ENCODE results near the gene TEX9. TPM values are rescaled to one million over a fixed set of nuclear protein-coding genes. Genes with fewer than 3 reads are reported as not detected.
A peak's percentile ranks its signal among the peaks of the same experiment; 100 is the strongest.
"Not testable (repeated sequence)": the region's sequence is repeated elsewhere in the genome, so short reads cannot be mapped to it uniquely, and the experiment has no call there.

Gene TEX9
- total RNA-seq, 1 donor from 2014 or later = 9.2 TPM

DNA sequence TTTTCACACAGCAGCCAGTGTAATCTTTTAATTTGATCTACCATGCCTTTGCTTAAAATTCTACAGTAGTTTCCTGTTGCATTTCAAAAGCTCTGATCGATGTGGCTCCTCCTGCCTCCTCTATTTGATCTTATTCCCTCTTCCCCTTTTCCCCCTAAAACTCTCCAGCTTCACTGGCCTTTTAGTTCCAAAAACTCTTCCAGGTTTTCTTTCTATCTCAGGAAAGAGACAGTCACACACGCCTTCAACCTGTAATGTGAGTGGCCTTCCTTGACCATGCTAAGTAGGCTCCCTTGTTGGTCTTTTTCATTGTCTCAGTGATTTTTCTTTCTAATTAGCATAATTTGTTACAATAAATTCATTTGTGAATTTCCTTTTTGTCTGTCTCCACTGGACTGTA lies 985 bp downstream of the TEX9 start:
- no peak for ATAC-seq

DNA sequence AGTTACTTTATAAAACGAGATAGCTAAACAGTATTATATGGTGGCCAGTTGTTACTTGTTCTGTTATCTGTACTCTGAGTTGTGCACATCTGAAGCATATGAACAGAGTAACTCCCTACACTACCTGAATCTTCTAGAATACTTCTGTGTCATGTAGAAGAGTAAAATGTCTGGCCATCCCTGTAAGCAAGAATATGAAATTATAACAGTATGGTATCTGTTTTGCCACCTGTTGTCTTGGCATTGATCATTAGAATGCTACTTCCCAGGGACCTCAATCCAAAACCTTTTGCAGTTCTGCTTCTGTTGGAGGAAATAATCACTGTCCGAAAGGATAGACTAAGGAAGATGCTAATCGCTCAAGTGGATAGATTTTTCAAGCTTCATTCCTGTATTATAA lies 1.9 kb downstream of the TEX9 start:
- ATAC-seq = no peak

DNA sequence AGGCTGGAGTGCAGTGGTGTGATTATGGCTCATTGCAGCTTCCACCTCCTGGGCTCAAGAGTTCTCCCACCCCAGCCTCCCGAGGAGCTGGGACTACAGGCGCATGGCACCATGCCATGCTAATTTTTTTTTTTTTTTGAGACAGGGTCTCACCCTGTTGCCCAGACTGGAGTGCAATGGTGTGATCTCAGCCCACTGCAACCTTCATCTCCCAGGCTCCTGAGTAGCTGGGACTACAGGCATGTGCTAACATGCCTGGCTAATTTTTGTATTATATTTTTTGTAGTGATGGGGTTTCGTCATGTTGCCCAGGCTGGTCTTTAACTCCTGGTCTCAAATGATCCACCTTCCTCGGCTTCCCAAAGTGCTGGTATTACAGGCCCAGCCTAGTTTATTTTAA lies 4.0 kb downstream of the TEX9 start:
- ATAC-seq = no peak

DNA sequence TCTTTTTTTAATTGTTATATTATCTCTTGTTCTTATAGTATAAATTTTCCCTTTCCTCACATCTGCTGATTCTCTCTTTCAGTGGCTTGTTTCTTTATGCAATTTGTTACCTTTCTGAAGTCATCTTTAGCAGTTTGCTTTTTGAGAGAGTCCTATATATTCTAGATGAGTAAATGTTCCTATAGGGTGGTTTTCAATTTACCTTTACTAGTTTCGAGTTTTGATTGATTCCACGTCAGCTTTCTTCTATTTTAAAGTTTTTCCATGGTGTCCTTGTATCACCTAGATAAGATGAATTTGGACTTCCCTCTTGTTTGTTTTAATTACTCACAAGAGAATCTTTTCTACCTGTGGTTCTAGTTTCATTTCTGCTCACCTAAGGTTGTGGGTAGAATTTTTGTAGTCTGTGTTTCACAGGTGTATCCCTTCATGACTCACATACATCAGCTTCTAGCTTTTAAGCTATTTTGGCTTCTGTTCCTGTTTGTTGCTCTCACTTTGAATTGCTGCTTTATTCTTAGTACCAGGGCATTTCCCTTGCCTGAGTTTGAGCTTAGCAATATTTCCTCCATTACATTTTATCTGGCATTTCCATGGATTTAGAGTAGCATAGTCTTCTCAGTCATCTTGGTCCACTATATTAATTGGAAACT lies 6.4 kb downstream of the TEX9 start:
- ATAC-seq = peak; percentile 78

DNA sequence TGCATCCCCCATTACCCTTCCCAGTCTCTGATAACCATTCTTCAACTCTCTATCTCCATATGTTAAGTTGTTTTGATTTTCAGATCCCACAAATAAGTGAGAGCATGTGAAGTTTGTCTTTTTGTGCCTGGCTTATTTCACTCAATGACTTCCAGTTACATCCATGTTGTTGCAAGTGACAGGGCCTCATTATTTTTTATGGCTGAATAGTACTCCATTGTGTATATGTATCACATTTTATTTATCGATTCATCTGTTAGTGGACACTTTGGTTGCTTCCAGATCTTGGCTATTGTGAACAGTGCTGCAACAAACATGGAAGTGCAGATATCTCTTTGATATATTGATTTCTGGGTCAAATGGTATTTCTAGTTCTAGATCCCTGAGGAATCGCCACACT lies 9.5 kb downstream of the TEX9 start:
- ATAC-seq = not testable (repeated sequence)

DNA sequence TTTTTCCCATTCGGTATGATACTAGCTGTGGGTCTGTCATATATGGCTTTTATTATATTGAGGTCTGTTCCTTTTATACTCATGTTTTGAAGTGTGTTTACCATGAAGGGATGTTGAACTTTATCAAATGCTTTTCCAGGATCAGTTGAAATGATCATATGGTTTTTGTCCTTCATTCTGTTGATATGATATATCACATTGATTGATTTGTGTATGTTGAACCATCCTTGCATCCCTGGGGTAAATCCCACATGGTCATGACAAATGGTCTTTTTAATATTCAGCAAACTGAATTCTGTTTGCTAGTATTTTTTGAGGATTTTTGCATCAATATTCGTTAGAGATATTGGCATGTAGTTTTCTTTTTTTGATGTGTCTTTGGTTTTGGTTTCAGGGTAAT lies 12.6 kb downstream of the TEX9 start:
- not testable (repeated sequence) for ATAC-seq

DNA sequence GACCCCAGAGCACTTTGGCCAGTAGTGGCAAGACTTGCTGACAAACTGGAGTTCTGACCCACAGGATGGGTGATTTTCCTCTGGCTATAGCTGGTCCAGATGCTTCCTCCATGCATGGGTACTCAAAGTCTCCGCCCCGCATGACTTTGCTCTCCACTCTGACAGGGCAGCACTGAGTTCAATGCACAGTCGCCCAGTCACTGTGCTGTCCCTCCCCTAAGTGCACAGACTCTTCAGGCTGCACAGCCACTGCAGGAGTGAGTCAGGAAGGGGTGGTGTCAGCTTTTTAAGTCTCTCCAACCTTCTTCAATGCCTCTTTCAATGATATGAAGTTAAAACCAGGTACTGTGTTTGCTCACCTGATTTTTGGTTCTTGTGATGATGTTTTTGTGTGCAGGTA lies 17.8 kb downstream of the TEX9 start:
- ATAC-seq = peak; percentile 91

DNA sequence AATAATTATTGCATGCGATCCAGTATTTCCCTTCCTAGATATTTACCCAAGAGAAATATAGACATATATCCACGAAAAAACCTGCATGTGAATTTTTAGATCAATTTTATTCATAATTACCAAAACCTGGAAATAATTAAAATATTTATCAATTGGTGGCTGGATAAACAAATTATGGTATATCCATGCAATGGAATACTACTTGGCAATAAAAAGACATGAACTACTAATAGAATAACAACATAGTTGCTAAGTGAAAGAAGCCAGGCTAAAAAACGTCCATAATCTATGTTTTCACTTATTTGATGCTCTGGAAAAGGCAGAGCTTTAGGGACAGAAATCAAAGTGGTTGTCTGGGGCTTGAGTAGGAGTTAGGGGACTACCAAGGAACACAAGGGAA lies 20.7 kb downstream of the TEX9 start:
- ATAC-seq = no peak

DNA sequence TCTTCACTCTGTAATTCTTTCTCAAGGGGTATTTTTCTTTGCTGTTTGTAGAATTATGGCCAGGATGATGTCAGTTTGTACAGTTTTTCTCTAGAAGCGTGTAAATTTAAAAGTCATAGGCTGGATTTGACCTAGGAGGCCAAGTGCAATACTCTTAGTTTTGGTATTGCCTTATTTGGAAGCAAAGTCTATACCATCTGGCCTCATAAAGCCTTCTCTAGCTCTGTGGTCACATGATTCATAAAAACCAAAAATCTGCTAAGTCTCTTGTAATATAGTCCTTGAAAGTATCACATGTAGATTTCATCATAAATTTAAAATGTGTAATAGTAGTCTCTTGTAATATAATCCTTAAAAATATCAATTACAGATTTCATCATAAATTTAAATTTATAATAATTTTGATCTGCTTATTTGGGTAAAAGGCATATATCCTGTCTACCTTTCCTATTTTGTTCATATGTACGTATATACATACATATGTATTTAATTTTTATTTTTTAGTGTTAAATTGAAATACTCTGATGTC lies 25.6 kb downstream of the TEX9 start:
- ATAC-seq = no peak

DNA sequence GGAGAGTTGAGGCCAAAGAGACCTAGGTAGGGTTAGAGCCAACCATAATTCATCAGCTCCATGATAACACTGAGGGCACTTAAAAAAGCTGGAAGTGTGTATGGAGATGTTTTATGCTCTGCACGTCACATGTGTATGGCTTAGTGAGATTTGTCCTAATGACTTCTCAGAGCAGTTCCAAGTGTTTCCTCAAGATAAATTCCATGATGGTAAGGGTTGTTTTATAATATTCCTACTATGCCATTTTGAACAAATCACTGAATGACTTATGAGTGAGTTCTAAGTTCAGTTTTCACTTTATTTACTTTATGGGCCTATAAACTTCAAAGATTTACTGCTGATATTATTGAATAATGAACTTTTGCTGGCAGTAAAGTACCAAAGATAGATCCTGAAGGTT lies 28.1 kb downstream of the TEX9 start:
- ATAC-seq = no peak

DNA sequence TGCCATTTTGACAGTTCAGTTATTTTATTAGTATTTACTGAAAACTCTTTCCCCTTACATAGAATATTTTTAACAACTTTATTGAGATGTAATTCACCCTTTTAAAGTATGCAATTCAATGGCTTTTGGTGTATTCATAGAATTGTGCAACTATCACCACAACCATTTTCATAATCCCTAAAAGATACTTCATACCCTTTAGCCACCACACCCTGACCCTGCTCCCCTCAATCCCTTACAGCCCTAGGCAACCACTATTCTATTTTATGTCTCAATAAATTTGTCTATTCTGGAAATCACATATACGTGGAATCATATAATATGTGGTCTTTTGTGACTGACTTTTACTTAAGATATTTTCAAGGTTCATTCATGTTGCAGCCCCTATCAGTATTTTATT lies 29.7 kb downstream of the TEX9 start:
- no peak for ATAC-seq

DNA sequence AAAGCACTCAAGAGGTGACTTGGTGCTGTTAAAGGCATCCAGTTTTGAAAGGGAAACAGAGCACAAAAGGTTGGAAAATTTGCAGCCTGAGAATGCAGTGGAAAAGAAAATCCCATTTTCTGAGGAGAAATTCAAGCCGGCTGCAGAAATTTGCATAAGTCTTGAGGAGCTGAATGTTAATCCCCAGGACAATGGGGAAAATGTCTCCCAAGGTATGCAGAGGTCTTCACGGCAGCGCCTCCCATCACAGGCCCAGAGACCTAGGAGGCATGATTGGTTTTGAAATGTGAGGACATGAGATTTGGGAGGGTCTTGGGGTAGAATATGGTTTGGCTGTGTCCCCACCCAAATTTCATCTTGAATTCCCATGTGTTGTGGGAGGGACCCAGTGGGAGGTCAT lies 32.1 kb downstream of the TEX9 start:
- ATAC-seq = not testable (repeated sequence)

DNA sequence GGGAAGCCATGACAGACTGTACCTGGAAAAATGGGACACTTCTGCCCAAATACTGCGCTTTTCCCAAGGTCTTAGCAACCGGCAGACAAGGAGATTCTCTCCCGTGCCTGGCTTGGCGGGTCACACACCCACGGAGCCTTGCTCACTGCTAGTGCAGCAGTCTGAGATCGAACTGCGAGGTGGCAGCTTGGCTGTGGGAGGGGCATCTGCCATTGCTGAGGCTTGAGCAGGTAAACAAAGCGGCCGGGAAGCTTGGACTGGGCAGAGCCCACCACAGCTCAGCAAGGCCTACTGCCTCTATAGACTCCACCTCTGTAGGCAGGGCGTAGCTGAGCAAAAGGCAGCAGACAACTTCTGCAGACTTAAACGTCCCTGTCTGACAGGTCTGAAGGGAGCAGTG lies 34.0 kb downstream of the TEX9 start:
- ATAC-seq = not testable (repeated sequence)

DNA sequence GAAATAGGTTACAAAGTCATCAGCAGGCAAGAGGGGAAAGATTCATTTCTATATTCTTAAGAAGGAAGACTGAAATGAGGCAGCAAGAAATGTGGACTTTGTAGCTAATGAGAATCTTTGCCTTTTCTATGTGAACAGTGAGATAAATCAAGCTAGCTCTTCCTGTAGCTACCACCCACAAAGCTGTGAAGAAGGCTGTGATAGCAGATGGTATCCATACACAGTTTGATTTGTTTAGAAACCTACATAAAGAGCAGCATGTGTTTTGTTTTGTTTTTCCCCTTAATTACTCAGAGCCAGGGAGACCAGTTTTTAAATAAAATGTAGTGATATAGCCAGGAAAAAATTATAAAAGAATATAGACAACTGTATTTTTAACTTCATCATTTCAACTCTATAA lies 45.5 kb downstream of the TEX9 start:
- no peak for ATAC-seq

DNA sequence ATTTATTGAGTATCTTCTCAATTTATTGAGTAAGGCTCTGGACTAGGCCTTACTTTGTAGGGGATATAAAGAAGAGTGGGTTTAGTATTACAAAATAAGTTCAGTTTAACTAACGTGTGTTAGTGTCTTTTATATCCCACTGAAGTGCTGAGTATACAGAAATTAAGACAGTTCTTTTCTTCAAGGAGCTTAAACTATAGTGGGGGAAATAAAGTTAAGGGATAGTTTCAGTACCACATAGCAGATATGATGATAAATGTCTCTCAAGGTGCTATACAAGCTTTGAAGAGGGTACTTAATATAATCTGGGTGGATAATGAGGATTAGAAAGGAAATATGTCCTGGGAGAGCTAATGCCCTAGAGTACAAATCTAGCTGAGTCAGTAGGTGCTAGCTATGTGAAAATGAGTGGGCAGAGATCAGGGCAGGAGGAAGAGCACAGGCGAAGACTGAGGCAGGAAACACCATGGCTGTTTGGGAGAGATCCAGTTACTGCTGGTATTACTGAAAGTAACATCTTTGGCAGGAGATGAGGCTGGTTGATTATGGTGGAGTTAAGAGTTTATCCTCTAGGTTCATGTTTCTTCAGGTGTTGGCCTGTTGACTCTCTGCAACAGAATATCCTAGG lies 46.0 kb downstream of the TEX9 start:
- ATAC-seq = peak; percentile 28

DNA sequence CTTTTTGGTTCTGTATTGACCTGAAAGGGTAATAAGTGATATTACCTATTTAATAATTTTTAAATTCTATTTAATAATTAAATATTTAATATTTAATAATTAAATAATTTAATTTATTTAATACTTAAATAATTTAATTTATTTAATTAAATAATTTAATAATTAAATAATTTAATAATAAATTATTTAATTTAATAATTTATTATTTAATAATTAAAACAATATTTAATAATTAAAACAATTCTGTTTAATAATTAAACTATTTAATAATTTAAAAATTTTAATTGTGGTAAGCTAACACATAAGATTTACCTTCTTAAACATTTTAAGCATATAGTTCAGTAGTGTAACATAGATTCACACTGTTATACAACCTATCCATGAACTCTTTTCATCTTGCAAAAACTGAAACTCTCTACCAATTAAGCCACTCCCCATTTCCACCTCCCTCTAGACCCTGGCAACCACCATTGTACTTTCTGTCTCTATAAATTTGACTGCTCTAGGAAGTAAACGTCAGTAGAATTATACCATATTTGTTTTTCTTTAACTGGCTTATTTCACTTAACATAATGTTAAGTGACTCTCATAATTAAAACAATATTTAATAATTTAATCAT lies 48.0 kb downstream of the TEX9 start:
- not testable (repeated sequence) for ATAC-seq

DNA sequence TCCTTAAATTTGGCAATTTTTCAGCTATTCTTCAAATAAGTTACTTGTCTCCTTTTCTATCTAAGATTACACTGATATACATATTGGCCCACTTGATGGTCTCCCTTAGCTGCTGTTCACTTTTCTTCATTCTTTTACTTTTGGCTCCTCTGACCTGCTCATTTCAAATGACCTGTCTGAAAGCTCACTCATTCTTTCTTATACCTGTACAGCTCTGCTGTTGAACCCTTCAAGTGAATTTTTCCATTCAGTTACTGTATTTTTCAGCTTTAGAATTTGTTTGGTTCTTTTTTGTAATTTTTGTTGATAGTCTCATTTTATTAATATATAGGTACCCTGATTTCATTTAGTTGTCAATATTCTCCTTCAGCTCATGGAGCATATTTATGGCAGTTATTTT lies 60.0 kb downstream of the TEX9 start:
- no peak for ATAC-seq

DNA sequence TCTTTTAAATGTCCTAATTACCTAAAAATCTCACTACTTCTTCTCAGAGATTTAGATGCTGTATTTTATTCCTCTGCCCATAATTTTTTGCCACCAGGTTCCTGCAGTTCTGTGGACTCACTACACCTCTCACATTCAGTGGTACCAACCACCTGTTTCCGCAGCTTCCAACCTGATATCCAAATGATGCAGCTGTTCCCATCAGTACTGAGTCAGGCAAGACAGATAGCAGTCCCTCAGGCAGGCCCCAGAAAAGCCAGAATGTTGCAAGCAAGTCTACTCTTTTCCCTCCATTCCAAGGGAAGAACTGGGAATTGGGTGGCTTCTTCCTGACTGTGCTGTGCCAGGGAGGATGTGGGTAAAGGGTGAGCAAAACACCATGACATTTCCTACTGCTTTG lies 60.8 kb downstream of the TEX9 start:
- no peak for ATAC-seq

DNA sequence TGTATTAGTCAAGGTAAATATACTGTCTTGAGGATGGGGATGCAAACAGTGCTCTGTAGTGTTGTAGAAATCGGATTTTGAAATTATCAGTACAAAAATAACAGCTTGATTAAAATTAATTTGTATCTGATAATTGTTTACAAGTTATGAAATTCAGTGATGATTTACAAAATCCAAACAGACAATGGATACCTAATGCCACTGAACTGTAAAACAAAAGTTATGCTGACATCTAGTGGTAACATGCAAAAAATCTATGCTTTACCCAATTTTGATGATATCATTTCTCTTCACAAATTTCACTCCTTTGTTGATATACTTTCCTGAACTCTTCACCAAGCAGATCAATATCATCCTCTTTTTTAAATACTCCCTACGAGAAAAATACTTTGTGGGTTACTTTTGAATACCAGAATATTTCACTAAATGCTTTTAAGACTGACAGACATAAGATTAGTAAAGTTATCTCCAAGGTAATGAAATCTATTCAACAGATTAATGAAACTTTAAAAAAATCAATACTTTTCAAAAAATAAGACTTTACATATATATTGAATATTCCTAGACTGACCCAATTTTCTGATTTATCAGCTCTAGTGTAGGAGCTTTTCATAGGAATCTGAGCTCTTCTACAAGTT lies 63.7 kb downstream of the TEX9 start:
- ATAC-seq = no peak

DNA sequence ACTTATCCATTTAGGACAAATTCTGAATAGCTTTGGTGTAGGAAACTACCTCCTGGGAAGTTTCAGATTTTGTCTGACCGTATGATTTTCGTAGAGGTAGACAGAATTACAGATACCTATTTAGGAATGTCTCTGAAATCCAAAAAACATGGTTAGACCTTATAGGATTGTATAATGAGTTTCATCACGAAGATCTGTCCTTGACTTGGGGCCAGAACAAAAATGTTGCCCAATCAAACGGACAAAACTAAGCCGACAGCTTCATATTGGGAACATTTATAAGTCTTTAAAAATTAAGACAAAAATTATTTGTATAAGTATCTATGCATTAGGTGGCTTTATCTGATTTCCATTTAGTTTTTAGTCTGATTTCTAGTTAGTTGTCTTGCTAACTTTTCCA lies 67.1 kb downstream of the TEX9 start:
- ATAC-seq = no peak

DNA sequence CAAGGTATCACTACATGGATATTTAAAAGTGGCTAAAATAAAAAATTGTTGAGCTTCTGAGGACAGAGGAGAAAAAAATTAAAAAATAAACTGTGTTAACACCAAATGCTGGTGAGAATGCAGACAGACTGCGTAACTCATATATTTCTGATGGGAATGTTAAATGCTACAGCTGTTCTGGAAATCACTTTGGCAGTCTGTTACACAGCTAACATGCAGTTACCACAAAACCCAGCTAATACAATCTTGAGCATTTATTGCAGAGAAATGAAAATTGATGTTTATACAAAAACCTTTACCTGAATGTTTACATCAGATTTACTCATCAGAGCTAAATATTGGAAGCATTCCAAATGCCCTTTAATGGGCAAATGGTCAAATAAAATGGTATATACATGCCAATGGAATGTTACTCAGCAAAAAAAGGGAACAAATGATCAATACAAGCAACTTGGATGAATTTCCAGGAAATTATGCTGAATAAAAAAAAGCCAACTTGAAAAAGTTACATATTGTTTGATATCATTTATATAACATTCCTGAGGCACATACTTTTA lies 75.1 kb downstream of the TEX9 start:
- ATAC-seq = no peak

DNA sequence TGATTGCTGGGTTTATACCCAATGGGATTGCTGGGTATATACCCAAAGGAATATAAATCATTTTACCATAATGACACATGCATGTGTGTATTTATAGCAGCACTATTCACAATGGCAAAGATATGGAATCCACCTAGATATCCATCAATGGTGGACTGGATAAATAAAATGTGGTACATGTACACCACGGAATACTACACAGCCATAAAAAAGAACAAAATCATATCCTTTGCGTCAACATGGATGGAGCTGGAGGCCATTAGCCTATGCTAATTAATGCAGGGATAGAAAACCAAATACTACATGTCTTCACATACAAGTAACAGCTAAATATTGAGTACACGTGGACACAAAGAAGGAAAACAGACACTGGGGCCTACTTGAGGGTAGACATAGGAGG lies 77.1 kb downstream of the TEX9 start:
- no peak for ATAC-seq

DNA sequence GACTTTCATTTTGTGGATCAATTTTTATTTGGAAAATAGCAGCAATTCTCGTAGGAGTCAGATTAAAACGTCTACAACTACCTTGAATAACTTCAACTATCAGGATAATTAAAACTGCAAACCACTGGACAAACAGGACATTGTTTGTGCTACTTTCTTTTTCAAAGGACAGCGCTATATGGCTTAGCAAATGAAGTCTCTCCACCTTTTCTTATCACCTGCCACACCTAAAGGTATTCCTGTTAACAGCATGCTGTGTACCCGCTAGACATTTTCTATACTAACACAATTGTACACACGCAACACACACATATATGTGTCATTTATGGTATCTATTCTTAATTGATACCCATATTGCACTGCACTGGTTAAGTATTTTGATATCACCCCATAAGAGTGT lies 80.5 kb downstream of the TEX9 start:
- no peak for ATAC-seq
